Measurements from ENCODE around the gene LRRC52.

The LRRC52 gene, protein sequence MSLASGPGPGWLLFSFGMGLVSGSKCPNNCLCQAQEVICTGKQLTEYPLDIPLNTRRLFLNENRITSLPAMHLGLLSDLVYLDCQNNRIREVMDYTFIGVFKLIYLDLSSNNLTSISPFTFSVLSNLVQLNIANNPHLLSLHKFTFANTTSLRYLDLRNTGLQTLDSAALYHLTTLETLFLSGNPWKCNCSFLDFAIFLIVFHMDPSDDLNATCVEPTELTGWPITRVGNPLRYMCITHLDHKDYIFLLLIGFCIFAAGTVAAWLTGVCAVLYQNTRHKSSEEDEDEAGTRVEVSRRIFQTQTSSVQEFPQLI

DNA sequence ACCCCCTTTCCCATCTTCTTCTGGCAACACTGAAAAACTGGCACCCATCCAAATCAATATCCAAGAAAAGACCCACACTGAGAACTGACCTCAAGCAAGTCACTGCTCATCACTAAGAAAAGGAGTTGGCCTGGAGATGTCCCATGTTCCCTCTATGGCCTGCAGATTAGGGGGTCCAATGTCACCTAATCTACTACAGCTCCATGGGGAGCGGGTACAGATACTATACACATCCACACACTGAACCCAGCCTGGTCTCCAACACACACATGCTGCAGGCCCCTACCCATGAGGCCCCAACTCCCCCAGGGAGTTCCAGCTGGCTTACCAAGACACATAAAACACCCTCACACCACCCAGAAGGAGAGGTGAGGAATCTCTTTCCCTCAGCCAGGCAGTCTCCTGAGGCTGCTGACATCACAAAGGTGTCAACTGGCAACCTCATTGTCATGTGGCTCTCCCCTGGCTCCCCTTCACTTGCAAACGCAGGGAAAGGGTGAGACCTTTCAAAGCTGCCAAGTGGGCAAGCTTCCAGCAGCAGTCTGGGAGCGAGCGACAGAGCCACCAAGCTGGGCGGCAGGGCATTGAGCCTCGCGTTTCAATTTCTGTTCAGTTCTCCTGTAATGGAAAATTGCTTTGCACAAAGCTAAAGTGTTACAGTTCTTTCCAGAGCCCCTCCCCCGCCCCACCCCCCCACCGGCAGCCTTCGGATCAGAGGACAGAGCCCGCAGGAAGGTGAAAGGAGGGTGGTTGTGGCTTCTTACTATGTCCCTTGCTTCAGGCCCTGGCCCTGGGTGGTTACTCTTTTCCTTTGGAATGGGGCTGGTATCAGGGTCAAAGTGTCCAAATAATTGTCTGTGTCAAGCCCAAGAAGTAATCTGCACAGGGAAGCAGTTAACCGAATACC, at the start of gene LRRC52:
LRRC52 (plus strand) TSS at position 469 of the 907 bp plus-strand sequence; CDS start at position 766, 297 bp downstream.
- DNase-seq, result peak; percentile 90

DNA sequence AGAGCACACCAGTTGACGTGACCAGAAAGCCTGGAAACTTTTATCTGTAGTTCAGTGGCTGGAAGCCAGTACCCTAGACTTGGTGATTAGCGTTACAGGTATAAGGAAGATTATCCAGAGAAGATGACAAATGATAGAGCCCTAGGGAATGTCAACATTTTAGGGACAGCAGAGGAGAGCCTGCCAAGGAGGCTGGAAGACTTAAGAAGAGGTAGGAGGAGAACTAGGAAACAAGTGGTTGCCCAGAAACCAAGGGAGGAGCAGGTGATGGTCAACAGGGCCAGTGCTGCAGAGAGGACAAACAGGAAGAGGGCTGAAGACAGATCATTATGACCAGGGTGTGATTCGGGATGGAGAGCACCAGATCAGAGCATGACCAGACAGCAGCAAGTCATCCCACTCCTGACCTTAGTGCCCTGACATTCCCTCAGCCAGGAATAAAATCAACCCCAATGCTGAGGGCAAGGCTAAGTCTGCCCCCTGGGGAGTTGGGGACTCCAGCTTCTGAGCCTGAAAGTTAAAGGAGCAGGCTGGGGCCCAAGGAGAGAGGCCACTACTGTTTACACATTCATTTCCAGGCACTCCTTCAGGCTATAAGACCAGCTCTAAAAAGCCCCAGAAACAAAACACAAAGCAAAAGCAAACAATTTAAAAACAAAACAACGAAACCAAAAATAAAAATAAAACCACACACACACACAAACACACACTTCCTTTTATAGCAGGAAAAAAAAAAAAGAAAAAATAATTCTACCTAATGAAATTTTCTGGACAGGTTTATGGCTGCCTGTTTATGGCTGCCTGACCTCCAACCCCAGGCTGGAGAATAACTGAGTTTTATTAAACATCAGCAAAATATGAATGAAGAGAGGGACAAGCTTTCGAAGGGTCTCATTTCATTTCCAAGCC, 48.6 kb upstream of the LRRC52 start:
- no peak for DNase-seq

DNA sequence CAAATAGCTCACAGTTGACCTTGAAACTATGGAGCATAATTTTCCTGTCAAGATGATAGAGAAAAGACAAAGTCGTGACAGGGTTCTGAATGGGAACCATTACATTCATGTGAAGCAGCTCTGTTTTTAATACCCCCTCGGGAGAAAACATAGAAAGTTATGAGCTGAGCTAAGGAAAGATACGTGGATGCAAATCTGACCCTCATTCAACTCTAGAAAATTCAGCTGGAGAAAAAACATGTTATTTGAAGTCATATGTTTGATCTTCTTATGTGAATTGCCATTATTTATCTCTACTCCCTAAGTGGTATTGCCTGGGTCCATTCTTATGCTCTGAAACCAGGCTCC, 48.0 kb upstream of the LRRC52 start:
- no peak for DNase-seq

DNA sequence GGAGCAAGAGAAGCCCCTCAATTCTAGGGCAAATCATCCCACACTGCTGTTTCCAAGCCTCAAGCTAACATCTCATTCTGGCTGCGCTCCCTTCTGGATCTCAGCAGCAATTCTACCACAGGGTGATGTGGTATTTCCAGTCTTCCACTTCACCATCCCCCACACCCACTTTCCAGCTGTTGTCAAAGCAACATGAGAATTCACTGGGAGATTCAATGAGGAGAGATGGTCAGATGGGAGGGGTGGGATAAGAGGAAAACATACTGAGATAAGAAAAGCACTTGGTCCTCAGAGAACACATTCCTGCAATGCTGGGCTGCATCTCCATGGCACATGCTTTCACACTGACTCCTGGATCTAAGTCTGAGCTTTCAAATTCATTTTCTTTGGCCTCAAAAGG, 47.3 kb upstream of the LRRC52 start:
- no peak for DNase-seq

DNA sequence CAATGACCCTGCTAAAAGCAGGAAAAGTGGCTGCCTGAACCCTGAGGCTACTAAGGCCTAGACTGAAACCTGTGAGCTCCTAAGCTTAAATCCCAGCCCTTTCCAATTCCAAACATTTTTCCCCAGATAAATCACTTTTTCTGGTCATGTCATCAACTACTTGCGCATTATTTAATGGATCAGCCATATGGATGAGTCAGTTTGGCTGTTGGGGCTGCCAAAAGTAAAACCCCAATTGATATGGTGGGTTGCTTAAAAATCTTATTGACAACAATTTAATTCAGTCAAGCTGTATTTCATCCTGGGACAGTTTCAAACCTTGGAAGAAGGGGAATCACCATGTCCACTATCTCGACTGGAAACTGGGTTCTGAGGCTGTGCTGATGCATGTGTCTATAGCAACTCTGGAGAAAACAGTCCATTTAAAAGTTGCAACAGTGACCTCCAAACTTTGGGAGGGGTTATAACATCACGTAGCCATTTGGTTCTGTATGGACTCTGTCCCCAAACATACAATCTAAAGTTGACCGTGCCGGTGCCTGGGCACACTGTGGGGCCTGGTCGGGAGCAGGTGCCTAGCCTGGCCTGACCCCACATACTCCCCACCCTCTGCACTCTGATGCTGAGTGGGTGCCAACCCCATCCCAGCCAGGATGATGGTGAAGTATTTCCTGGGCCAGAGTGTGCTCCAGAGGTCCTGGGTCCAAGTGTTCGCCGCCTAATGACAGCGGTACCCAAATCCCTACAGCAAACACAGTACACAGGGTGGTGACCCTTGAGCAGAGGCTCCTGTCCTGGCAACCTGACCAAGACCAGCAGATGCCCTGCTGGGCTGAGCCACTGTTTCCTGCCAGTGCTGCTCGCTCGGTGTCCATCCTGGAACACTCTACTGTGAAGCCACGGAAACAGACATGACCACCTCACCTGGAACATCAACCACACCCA, 46.5 kb upstream of the LRRC52 start:
- no peak for DNase-seq

DNA sequence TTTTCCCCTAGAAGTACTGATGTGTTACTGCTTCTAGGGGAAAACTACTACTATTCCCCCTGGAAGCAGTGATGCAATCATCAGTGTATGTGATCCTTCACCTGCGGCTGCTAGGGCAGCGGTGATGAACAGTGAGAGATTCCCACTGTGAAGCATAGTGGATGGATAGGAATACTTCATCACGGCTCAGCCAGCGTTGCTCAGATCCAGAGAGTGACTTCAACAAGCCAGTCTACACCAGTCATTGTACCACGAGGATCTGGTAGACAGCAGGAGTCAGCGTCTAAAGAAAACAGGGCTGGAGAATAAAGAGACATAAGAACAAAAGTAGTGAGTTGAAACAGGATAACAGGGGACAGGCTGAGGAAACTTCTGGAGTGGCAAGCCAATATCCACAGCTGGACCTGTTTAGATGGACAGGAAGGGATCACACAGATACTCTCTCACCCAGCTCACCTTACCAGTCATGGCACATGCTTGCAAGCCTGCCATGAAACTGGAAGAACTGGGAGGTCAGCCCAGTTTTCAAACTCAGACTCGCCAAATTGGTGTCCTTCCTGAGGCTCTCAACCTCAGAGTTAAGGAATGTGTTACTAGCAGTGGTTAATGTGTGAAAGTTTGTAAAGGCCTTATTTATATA, 42.4 kb upstream of the LRRC52 start:
- DNase-seq, result no peak

DNA sequence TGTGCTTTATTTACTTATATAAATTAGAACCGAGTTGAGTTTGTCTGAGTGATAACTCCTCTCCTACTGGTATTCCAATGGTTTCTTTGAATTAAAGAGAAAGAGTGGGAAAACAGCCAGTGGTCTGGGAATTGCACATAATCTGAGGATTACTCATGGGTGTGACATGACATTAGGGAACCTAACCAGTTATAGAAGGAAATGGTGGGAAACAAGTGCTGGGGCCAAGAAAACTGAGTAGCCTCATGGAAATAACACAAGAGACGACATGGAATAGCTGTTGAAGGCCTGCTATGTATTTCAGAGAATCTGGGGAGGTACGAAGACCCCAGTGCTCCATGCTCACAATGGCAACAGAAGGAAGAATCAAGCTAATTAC, 41.8 kb upstream of the LRRC52 start:
- DNase-seq, result no peak

DNA sequence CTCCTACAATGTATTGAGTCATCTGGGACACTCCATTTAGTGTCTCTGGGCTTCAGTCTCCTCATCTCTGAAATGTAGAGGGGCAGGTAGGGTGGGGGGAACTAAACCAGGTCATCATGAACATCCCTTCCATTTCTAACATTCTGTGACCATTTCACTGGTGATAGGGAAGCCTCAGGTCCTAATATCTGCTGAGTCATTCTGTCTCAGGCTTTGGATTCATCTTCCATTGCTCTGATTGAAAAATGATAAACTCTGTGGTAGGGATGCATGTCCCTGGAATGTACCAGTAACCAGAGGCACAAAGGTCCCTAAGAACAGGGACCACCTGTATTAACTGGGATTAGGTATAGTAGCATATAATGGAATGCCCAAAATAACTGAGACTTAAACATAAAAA, 36.2 kb upstream of the LRRC52 start:
- no peak for DNase-seq

DNA sequence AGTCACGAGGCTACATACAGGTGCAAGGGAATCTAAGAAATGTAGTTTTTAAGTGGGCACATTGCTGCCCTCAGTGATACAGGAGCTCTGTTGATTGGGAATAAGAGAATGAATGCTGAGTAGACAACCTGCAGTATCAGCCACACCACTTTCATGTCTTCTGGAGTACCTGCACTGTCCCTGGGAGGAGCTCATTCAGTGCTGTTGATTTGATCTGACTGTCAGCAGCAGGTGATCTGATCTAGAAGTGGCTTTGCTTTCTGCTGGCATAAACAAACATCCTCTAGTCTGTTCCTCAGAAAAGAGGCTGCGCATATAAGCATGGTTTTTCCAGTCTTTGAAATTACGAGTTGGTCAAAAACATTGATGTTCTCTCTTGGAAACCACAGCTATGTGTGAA, 35.5 kb upstream of the LRRC52 start:
- no peak for DNase-seq

DNA sequence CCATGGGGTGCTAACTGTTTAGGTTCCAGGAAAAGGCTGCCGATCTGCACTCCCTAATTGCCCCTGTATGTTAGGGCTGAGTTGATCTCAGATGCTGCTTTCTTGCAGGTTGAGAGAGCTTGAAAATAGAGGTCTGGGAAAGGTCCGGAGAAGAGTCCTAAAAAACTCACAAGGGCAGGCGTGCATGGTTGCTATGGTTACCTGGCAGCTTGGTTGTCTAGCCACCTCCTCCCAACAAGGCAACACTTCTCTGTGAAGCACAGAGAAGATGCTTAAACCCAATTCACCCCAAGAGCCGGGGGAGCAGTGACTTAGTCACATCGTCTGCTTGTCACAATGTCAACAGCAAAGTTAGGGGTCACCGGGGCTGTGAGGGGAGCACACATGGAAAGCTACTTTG, 31.0 kb upstream of the LRRC52 start:
- no peak for DNase-seq

DNA sequence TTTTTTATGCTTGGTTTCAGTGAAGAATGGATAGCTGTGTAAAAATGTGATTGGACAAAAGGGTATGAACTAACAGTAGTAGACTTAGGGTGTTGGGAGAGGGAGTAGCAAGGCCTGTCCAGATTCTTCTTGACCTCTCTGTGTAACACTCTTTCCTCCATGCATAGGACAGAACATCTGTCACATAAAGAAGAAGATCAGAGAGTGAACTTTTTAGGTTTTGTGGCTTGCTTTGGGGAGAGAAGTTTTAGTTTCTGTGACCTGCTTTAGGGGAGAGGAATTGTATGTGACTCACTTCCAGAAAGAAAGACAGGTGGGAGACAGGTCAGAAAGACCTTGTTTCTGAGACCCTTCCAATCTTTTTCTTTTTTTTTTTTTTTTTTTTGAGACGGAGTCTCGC, 27.3 kb upstream of the LRRC52 start:
- DNase-seq, result no peak

DNA sequence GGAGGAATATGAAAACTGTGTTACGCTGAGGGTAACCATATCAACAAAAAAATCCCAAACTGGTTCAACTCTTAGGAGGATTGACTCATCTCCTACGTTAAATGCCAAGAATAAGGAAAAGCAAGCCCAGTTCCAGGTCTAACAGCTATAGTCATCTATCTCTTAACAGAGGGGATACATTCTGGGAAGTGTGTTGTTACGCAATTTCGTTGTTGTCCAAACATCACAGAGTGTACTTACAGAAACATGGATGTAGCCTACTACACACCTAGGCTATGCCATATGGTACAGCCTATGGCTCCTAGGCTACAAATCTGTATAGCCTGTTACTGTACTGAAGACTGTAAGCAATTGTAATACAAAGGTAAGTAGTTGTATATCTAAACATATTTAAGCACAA, 23.2 kb upstream of the LRRC52 start:
- no peak for DNase-seq

DNA sequence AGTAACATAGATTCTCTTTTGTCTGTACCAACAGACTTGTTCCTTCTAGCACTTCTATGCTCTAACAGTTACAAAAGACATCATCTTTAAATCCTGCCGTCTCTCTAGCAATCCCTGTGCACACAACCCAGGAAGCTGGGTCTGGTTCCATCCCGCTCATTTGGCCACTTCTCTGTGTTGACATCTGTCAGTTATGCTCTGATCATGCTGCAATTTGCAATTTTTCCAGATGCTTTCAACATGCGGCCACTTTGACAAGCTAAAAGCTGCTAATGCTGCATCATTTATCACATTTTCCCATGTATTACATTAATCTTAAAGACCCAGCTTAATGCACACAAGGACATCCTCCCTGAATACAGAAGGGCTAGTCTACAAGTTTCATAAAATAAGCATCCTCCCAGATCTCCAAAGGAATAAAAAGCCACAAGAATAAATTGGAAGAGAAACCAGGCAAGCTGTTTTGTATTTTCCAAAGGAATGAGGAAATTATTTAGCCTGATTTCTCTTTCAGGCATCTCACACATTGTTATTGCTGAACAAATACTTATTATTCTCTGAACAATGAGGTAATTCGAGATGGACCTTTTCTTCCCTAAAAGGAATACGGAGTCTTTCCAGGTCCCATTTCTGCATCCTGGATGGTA, 19.0 kb upstream of the LRRC52 start:
- DNase-seq, result no peak

DNA sequence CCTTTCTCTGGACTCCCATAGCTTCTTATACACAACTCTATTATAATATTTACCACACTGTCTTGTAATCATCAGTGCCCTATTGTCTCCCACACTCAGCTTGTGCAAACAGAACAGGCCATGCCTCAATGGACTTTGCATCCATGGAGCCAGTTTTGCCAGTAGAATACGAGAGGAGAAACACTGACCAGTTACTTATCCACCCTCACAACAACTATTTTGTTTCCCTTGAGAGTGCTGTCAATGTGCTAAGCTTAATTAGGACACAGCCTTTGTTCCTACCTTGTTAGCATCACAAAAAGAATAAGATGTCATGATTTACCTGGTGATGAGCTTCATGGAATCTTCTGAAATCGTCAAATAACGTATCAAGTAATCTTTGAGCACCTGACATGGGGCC, 18.1 kb upstream of the LRRC52 start:
- no peak for DNase-seq

DNA sequence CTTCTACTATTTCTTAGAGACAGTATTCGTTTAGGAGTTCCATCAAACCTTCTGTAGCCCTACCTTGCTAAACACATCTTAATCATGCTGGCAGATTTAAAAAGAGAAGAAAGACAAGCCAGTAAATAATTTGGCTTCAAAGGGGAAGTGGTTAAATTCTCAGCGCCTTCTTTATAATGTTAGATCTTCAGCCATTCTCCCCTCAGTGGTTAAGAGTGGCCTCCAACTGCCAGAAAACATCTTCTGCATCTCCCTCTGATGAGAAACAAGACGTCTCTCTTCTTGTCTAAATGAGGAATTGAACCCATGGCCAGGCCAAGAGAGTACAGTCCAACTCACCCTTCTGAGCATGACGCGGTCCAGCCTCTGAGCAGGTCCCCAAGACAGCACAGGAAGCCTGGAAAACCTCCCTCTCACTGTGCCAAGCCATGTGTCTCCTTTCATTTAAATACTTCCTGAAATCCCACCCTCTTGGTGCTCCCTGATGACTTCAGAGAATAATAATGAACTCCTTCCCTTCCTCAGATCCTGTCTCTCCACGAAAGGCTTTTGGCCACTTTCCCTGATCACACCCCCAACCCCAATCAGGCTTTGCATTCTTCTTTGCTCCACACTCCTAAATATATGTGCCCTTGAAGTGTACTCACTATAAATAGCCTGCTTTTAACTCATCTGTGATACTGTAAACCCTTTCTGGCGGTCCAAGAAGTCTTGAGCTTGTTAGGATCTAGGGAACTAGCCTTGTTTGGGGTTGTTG, 16.4 kb upstream of the LRRC52 start:
- no peak for DNase-seq

DNA sequence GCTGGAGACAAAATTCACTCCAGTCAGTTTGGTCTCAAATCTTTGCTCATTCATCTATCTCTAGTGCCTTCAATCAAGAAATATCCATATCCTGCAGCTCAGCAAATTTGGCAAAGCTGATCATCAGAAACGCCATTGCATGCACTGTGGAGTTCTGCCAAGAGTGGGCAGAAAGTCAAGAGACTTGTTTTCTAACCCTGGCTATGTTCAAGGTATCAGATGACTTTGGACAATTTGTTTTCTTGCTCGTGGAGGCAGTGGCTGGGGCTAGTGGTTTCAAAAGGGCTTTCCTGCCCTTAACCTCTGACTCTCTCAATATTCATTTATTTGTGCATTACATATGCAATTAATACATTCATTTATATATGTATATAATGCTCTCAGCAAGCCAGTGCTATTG, 12.8 kb upstream of the LRRC52 start:
- DNase-seq, result peak; percentile 68

DNA sequence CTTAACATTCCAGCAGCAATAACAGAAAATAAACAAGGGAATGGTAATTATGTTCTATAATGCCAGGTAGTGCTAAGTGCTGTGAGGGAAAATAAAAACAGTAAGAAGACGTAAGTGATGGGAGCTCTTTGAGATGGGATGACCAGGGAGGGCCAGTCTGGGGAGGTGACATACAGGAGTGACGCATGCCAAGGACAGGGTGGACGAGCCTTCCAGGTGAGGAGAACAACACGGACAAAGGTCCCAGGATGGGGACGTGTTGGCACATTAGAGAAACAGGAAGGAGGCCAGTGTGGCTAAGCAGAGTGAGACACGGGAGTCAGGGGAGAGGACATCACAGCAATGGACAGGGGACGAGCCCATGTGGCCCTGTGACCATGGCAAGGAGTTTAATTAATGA, 11.7 kb upstream of the LRRC52 start:
- DNase-seq, result no peak

DNA sequence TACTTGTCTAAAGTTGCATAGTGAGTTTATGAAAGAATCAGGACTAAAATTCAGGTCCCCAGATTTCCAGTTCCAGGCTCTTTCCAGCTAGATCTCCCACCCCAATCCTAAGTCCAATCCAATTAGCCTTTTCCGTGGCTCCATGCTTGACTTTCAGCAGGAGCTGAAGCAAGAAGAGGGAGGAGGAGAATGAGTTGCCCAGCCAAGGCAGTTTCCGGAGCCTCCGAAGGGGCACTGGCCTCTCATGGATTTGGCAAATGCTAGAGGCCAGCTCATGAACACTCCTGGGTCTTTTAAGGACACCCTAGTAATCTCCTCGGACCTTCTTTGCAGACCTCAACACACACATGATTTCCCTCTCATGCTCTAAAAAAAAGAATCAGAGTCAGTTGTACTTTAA, 10.5 kb upstream of the LRRC52 start:
- no peak for DNase-seq

DNA sequence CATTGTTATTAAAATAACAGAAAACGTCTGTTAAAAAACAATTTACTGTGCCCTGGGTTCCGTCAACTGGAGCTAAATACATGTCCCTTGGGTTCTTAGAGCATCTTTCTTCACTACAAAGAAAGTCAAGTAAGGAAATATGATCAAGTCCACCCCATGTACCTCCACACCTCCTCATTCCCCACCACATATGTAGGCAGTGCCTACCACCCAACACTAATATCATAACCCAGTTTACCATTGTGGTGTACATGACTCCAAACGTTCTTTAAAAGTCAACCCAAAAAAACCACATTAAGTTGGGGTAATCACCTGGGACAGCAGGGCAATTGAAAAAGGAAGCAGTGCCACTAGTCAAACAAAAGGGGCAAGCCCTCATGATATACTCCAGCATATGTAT, 7.8 kb upstream of the LRRC52 start:
- DNase-seq, result no peak

DNA sequence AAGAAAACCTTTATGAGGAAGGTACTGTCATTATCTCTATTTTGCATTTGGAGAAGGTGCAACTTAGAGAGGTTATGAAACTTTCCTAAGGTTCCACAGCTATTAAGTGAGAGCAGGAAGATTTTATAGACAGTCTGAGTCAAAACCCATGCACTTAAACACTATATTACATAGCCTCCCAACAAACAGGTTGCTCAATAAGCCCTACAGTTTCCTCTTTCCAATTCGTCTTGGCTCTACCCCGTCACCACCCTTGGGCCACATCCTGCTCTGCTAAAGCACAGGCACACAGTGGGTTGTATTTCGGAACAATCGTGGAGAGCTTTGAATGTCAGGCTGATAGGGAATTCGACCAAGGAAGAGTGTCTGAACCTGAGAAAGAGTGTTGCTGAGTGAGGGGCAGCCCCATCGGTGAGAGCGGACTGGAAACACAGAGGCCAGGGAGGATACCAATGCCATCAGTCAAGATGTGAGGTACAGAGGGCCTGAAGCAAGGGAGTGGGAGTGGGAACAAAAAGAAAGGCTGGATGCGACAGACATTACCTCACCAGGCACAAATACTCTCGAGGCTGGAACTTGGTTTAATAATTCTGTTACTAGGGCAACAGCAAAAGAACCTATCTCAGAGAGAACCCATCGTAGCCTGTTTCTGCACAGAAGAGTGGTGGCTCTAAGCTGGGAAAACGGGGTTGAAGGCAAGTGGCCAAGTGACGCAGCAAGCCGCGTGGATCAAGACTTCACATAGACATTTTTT, 6.3 kb upstream of the LRRC52 start:
- DNase-seq, result no peak
